ENCODE data around the gene PLK5. TPM values are rescaled to one million over a fixed set of nuclear protein-coding genes. Genes with fewer than 3 reads are reported as not detected.
"Not testable (repeated sequence)": the region's sequence is repeated elsewhere in the genome, so short reads cannot be mapped to it uniquely, and the experiment has no call there.

Gene PLK5
- total RNA-seq, 1 donor, result under 0.01 TPM

DNA sequence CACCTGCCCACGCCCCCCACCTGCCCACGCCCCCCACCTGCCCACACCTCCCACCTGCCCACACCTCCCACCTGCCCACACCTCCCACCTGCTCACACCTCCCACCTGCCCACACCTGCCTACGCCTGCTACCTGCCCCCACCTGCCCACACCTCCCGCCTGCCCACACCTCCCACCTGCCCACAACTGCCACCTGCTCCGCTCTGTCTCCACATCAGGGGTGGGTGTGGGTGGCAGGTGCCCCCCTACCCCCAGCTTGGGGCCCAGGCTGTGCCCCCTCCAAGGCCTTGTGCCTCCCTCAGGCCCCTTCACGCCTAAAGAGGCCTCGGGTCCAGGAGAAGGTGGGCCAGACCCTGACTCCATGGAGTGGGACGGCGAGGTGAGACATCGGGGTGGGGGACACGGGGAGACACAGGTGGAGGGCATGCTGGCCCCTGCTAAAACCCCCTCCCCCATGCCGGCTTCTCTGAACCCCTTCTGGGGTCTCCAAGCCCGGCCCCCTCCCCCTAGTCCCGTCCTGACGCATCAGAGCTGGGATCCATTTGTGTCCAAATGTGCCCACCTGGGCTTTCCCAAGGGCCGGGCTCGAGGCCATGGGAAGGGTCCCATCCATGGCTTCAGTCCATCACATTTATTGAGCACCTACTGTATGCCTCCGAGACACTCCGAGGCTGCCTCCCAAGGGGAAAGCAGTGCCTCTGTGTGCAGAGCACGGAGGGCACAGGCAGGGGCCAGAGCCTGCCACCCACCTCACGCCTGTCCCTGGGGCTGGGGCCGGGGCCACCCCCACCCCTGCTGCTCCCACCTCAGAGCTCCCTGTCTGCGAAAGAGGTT, 4.9 kb downstream of the PLK5 start:
- DNase-seq (ENCODE audit: low read depth), result no peak
- no peak overlapping the region for H3K4me3 ChIP-seq (ENCODE audit: low read depth, low read length)
- TF ChIP-seq, protein P1, sequence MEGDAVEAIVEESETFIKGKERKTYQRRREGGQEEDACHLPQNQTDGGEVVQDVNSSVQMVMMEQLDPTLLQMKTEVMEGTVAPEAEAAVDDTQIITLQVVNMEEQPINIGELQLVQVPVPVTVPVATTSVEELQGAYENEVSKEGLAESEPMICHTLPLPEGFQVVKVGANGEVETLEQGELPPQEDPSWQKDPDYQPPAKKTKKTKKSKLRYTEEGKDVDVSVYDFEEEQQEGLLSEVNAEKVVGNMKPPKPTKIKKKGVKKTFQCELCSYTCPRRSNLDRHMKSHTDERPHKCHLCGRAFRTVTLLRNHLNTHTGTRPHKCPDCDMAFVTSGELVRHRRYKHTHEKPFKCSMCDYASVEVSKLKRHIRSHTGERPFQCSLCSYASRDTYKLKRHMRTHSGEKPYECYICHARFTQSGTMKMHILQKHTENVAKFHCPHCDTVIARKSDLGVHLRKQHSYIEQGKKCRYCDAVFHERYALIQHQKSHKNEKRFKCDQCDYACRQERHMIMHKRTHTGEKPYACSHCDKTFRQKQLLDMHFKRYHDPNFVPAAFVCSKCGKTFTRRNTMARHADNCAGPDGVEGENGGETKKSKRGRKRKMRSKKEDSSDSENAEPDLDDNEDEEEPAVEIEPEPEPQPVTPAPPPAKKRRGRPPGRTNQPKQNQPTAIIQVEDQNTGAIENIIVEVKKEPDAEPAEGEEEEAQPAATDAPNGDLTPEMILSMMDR (IDR thresholded peaks at IDR 0.05; ENCODE audit: insufficient read depth, low read depth, low read length), result no peak

DNA sequence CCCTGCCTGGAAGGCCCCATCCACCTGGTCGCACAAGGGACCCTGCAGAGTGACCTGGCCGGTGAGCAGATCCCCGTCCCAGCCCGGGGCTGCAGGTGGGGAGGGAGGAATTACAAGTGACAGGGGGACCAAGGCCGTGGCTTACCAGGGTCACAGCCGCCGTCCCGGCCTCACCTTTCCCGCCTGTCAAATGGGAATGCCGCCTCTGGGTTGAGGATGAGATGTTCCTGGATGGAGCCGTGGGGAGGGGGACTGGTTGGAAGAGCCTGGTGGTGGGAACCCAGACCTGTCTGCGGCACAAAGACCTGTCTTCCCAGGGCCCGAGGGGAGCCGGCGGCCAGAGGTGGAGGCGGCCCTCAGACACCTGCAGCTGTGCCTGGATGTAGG, 5.5 kb downstream of the PLK5 start:
- DNase-seq (ENCODE audit: low read depth), result no peak
- no peak overlapping the region for H3K4me3 ChIP-seq (ENCODE audit: low read depth, low read length)
- TF ChIP-seq, protein P1 (IDR thresholded peaks at IDR 0.05; ENCODE audit: insufficient read depth, low read depth, low read length), result no peak

- not testable (repeated sequence) for H3K4me3 ChIP-seq (ENCODE audit: low read depth, low read length); DNase-seq (ENCODE audit: low read depth)
Observed at GRCh38 chr19:1530856-1531255, 7.0 kb downstream of the PLK5 start.

- TF ChIP-seq, protein P1 (IDR thresholded peaks at IDR 0.05; ENCODE audit: insufficient read depth, low read depth, low read length), result no peak
- DNase-seq (ENCODE audit: low read depth), result no peak
Observed at GRCh38 chr19:1531587-1531986, 7.7 kb downstream of the PLK5 start.

GRCh38 chr19:1532003-1532402, 8.1 kb downstream of the PLK5 start:
- TF ChIP-seq, protein P1 (IDR thresholded peaks at IDR 0.05; ENCODE audit: insufficient read depth, low read depth, low read length), result no peak
- DNase-seq (ENCODE audit: low read depth), result no peak
- H3K4me3 ChIP-seq (ENCODE audit: low read depth, low read length), result no peak overlapping the region

More at GRCh38 chr19:1531587-1531986, 7.7 kb downstream of the PLK5 start:
- no peak overlapping the region for H3K4me3 ChIP-seq (ENCODE audit: low read depth, low read length)

- no peak for DNase-seq (ENCODE audit: low read depth)
- H3K4me3 ChIP-seq (ENCODE audit: low read depth, low read length), result no peak overlapping the region
- TF ChIP-seq, protein P1 (IDR thresholded peaks at IDR 0.05; ENCODE audit: insufficient read depth, low read depth, low read length), result no peak
Observed at GRCh38 chr19:1533510-1534150, 9.8 kb downstream of the PLK5 start.

- no peak overlapping the region for H3K4me3 ChIP-seq (ENCODE audit: low read depth, low read length)
- TF ChIP-seq, protein P1 (IDR thresholded peaks at IDR 0.05; ENCODE audit: insufficient read depth, low read depth, low read length), result no peak
- no peak for DNase-seq (ENCODE audit: low read depth)
Observed at GRCh38 chr19:1534972-1535371, 11.1 kb downstream of the PLK5 start.

- not testable (repeated sequence) for DNase-seq (ENCODE audit: low read depth); H3K4me3 ChIP-seq (ENCODE audit: low read depth, low read length)
Observed at GRCh38 chr19:1535699-1536098, 11.8 kb downstream of the PLK5 start.

Data from fibroblast of villous mesenchyme (primary cell).